COR-L47 (cell line): ENCODE measurements around the gene IL21R.
"Not testable (repeated sequence)": the region's sequence is repeated elsewhere in the genome, so short reads cannot be mapped to it uniquely, and the experiment has no call there.

Source experiments
- DNase-seq: peaks from one replicate; lab custom pipeline; 2025; lab: John Stamatoyannopoulos, UW

Gene IL21R

DNA sequence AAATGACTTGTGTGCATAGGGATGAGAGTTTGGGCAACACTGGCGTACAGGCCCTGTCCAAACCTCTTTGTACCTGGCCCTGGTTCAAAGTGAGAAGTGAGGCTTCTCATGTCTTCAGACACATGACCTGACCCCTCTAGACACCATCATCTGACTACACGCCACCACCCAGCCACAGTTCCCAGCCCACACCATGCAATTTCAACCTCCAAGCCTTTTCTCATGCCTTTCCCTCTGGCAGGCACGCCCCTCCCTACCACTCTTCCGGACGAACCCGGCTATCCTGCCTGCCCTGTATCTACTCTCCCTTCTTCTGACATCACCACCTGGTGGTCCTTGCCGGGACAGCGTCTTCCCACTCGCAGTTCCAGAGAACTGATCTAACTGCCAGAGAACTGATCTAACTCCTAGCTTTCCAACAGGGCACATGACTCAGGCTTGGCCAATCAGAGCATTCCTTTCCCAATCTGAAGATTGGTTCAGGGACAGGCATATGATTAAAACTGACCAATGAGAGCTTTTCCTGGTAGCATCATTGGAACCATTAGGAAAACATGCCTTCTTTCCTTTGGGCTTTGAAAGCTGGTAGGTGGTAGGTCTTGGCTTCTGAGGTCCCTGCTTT lies 27.1 kb upstream of the IL21R start:
- DNase-seq, result peak; percentile 10

DNA sequence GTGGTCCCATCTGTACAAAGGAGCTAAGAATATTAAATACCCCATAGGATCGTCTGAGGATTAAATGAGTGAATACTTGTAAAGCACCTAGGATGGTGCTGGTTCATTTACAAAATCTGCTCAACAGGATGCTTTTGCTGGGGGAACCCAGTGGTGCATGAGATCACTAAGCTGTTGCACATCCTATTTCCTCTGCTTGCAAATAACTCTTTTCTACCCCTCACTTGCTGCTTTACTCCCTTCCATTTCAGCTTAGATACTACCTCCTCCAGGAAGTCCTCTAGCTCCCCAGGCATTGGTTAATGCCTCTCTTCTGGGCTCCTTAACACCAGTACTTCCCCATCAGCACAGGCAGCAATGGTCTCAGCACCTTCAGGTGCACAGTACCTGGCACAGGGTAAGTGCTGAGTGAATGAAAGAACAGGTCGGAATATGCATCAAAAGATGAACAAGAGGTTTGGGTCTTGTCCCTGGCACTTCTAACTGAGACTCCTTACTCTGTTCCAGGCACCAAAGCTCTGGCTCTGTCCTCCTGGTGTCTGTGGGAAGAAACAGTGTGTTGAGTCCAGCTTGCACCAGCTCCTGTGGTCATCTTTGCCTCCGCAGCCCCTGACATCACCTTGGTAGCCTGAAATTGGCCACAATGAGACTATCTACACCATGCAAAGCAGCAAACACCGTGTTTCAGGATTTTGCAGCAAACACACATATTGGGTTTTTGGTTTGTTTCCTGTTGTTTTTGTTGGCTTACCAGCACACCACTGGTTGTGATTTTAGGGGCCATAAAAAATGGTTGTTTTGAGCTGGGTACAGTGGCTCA lies 24.1 kb upstream of the IL21R start:
- DNase-seq, result no peak

DNA sequence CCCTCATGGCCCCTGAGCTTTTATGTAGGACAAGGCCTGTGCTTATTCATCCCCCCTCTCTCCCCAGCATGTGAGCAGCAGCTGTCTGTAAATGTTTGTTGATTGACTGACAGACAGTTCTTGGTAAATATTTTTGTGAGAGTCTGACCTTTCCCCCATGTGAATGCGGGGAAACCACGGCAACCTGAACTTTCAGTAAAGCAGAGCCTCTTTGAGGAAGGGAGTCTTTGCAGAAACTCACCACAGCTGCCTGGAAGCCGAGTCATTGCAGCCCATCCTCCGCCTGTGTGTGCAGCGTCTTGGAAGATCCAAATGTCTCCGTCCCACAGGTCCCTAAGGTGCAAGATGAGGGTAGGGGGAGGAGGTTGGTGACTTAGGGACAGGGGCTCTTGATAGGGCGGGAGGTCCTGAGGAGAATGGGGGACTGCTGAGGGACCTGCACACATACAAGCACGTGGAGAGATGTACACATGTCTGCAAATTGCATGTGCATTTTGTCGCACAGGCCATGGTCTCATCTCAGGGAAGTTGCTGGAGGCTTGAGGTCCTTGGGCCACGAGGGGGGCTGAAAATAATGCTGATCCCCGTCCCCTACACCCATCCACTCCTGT lies 23.0 kb upstream of the IL21R start:
- DNase-seq, result no peak

DNA sequence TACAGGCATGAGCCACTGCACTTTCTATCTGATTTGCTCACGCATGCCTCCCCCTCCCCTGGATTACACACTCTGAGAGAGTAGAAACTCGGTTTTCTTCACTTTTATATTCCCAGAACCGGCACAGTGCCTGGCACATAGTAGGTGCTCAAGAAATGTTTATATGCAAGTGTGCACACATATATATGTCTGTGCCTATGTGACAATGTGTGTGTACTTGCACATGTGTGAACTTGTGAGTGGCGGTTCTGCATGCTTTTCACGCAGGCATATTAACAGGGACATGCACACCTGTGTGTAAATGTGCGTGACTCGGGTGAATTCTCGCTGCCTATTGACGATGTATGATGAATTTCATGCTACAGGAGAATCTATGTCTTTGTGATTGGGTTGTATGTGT lies 22.1 kb upstream of the IL21R start:
- no peak for DNase-seq

DNA sequence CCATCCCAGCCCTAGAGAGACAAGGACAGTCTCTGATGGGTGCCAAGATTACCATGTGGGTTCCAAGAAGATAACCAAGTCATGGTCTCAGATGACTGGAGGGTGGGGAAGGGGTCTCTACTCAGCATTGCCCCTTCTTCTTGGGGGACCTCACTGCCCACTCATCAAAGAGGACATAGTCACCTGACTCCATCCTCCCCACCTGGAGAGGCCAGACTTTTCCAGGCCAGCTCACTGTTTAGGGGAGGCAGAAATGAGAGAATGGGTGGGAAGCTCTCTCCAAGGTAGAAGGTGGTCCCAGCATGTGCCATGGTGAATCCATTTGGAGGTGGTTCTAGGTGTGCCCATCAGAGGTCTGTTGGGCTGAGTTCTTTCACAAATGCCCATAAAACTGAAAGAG lies 20.7 kb upstream of the IL21R start:
- DNase-seq, result no peak

DNA sequence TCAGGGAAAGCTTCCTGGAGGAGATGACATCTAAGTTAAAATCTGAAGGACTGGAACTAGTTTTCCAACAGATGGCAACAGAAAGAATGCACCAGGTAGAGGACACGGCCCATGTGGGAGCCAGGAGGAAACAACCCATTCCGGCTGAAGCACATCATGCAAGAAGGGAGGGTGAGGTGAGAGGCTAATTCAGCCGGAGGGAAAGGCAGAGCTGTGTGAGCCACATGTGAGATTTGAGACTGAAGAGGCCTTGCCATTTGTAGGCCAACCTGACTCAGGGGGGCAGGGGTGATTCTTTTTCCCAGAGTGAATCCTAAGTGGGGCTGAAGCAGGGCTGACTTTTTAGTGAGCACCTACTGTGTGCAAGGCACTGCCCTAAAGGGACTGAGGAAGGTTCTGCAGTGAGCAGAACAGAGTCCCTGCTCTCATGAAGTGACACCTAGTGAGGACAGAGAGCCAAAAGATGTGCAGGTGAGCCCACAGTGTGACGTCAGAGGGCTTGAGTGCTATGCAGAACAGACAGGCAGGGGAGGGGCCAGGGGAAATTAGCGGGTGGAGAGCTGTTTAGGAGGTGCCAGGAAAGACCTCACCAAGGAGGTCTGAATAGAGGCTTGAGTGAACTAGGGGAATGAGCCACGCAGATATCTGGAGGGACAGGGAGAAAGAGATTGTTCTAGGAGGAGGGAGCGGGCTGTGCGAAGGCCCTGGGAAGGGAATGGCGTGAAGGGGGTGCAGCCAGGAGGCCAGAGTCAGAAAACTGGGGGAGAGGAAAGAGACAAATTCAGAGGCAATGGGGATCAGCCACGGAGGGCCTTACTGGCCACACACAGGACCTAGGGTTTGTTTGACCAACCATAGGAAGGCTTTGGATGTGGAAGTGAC lies 19.8 kb upstream of the IL21R start:
- DNase-seq, result no peak

DNA sequence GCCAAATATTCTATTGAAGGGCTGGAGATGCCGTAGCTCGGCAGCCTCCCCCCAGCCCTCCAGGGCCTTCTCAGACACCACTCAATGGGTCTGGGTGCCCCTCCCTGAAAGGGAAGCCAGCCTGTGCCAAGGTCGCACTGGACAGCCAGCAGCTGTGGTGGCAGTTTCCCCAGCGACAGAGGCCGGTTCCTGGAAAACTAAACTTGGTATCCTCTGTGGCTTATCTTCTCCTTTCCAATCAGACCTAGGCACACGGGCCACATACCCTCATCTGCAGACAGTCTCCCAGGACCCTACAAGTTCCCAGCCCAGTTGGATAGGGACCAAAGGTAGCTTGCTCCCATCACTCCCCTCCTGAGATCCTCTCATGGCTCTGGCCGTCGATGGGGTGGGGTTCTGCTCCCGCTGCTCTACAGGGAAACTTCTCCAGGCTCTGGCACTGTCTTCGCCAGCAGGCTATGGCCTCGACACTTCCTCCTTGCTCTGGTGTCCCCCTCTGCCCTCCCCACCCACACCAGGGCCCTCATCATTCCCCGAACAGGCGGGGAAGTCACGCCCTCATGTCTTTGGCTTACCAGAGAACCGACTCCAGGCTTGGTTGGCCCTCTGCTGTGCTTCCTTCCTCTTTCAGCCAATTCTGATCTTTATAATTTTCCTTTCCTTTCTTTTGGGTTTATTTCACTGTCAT lies 18.3 kb upstream of the IL21R start:
- DNase-seq, result no peak

DNA sequence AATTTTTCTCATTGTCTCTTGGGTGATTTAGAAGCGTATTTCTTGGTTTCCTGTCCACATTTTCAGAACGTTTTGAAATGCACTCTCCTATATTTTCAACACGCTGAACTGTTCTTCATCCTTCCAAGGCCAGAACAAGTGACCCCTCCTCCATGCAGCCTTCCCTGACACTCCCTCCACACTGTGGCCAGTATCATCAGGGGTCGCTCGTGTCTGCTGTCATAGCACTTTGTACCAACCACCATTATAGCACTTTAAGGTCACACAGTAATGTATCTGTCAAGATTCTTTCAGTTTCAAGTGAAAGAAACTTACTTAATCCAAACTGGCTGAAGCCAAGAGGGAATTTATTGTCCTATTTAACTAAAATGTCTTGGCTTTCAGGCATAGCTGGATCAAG lies 17.5 kb upstream of the IL21R start:
- DNase-seq, result no peak

DNA sequence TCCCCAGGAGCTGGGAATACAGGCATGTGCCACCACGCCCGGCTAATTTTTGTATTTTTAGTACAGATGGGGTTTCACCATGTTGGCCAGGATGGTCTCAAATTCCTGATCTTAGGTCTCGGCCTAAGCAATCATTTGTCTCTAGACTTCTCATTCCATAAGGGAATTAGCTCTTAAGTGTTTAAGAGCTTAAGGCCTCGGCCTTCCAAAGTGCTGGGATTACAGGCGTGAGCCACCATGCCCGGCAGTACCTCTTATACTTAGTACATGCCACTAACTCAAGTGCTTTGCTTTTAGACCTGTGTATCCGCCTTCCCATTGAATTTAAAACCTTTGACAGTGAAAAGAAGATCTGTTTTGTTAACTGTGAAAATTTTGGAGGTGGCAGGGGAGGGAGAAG lies 16.6 kb upstream of the IL21R start:
- no peak for DNase-seq

DNA sequence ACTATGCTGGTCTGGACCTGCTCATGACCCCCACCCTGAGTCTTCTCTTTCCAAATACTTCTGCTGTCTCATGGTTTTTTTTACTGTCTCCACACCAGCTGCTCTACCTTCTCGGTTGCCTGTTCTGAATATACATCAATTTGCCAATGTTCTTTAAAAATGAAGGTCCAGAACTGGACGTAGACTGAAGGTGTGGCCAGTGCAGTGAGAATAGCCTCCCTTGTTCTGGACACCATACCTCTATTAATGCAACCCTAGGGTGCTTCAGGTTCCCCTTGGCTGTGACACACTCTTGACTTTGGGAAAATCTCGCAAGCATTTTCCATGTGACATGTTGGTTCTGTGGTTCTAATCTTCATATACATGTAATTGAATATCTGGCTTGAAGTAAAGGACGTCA lies 15.3 kb upstream of the IL21R start:
- no peak for DNase-seq

DNA sequence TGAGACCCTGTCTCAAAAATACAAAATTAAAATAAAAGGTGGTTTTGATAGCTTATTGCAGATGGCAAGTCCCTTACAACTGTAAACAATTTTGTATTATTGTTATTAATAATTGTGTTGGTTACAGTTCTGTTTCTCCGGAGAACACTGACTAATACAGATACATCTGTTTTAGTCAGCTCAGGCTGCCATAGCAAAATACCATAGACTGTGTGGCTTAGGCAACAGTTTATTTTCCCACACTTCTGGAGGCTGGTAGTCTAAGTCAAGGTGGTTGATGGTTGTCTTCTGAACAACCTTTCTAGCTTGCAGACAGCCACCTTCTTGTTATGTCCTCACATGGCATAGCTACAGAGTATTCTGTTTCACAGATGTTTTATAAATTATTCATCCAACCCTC lies 14.2 kb upstream of the IL21R start:
- DNase-seq, result no peak

DNA sequence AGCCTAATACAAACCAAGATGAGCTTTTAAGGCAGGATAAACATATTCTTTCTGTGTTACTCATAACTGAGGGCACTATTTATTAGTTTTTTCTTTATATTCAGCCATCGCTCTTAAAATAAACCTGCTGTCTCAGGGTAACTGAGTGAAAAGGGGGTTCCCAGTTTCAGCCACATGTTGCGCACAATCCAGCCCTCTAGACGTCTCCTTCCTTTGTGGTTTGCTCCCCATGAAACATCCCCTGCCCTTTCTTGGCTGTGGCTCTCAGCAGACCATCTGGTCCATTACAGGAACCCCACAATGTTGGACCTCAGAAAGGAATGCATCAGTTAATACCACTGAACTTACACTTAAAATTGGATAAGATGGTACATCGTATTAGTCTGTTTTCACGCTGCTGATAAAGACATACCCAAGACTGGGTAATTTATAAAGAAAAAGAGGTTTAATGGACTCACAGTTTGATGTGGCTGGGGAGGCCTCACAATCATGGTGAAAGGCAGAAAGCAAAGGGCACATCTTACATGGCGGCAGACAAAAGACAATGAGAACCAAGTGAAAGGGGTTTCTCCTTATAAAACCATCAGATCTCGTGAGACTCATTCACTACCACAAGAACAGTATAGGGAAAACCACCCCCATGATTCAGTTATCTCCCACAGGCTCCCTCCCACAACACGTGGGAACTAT lies 12.6 kb upstream of the IL21R start:
- DNase-seq, result no peak

DNA sequence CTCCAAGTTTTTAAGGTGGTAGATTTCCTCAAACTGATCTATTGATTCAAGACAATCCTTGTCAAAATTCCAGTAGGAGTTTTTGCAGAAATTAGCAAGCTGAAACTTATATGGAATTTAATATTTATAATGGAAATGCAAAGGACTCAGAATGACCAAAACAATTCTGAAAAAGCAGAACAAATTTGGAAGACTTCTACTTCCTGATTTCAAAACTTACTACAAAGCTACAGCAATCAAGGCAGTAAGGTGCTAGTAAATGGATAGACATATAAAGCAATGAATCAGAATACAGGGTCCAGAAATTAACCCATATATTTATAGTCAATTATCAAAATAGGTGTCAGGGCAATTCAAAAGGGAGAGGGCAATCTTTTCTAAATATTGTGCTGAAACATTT lies 11.8 kb upstream of the IL21R start:
- no peak for DNase-seq

DNA sequence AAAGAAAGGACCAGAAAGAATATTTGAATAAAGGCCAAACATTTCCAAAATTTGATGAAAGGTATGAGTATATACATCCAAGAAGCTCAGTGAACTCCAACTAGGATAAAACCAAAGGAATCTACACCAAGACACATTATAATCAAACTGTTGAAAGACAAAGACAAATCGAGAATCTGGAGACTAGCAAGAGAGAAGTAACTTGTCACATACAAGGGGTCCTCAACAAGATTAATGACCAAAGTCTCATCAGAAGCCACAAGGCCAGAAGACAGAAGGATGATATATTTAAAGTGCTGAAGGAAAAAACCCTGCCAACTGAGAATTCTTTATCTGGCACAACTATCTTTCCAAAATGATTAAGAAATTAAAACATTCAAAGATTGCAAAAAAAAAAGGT lies 9.3 kb upstream of the IL21R start:
- no peak for DNase-seq

DNA sequence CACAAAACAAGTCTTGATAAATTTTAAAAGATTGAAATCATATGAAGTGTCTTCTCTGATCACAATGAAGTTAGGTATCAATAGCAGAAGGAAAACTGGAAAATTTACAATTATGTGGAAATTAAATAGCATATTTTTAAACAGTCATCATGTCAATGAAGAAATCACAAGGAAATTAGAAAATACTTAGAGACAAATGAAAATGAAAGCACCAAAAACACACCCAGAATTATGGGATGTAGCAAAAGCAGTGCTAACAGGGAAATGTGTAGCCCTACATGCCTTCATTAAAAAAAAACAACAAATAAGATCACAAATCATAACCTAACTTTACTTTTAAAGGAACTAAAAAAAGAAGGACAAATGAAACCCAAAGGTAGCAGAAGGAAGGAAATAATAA lies 7.5 kb upstream of the IL21R start:
- DNase-seq, result no peak

DNA sequence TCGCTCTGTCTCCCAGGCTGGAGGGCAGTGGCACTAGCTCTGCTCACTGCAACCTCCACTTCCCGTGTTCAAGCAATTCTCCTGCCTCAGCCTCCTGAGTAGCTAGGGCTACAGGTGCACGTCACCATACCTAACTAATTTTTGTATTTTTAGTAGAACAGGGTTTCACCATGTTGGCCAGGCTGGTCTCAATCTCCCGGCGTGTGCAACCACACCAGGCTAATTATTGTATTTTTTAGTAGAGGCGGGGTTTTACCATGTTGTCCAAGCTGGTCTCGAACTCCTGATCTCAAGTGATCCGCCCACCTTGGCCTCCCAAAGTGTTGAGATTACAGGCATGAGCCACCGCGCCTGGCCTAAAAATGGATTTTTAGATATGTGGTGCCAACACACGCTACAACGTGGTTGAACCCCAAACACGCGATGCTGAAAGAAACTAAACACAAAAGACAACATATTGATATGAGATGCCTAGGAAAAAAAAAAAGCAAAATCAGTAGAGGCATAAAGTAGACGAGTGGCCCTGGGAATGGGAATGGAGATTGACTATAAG lies 3.6 kb upstream of the IL21R start:
- DNase-seq, result not testable (repeated sequence)

DNA sequence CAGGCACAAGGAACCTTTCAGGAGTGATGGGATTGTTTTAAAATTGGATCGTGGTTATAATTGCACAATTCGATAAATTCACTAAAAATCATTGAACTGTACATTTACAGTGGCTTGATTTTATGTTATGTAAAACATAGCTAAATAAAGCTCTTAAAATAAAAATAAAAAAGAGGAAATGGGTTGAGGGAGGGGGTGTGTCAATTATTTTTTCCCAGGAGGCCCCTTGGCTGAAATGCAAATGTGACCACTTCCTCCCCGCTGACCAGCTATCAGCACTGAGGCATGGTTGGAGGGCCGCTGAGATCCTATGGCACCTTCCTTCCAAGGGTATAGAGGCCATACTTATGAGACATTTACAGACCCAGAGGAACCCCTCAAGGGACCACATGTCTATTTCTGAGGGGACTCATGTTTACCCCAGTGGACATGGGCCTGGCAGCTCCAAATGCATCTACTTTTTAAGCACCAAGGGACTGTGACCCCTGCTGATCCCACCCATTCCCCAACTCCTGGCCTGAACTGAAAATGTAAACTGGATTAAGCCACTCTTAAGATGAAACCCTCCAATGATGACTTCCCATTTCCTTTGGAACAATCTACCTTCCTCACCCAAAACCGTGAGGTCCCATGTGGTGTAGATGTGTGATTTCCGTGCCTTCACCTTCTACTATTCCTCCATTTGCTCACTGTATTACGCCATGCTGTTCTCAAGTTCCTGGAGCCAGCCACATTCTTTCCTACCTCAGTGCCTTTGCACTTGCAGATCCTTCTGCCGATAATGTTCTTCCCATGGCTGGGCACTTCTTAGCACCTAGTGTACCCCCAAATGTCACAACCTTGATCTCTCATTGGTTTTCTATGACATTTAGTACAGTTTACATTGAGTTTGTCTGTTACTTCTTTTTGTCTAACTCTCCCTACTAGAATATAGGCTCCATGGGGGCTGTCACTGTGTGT lies 2.8 kb upstream of the IL21R start:
- DNase-seq, result no peak

DNA sequence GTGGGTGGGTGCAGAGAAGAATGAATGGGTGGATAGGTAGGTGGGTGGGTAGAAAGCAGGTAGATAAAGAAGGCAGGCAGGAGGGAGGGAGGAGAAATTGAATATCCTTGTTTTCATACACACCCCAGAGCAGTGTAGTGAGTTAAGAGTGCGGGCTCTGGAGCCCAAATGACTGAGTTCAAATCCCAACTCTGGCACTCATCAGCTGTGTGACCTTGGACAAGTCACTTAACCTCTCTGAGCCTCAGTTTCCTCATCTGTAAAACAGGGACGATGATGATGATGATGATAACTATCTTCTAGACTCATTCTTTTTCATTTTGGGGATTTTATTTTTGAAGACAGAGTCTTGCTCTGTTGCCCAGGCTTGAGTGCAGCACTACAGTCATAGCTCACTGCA lies 2.0 kb upstream of the IL21R start:
- no peak for DNase-seq

DNA sequence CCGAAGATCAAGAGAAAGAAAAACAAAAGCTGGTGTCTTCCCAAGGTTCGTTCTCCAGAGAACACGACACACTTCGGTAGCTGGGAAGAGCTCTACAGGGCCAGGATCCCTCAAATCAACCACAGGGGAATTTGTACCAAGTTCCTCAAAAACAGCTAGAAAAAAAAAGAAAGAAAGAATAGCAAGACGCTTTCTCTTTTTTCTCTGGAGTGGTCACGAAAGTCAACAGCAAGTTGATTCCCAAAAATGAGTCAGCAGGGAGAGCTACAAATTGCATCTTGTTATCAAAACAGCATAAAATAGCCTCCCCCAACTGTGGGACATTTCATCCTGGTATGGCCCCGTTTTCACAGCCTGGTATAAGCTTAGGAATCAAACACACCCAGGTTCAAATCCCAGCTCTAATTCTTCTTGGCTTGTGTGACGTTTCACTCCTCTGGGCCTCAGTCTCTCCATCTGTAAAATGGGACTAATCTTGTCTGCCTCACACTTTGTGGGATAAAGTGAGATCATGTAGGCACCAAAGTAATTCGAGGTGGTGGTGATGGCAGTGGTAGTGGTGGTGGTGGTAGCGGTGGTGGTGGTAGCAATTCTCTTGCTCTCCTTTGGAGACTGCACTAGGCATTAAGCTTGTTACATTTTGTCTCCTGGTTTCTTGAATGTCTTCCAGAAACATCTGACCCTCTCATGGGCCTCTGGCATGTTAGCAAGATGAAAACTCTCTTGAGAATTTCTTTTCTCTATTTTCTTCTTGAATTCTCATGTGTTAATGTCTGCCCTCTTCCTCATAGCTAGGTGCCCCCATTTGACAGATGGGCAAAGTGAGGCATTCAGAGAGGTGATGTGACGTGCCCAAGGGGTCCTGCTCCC lies 988 bp upstream of the IL21R start:
- DNase-seq, result no peak
